ENCODE results near the gene SOX3.

Gene SOX3

GRCh38 chrX:140504371-140505324, at the start of gene SOX3:
Gene SOX3 (minus strand): TSS chrX:140505069. CDS start chrX:140505060, 9 bp downstream.
- no peak within 1 kb of the TSS for H3K4me3 ChIP-seq (ENCODE audit: low read depth, low read length)
- TF ChIP-seq, protein P1, sequence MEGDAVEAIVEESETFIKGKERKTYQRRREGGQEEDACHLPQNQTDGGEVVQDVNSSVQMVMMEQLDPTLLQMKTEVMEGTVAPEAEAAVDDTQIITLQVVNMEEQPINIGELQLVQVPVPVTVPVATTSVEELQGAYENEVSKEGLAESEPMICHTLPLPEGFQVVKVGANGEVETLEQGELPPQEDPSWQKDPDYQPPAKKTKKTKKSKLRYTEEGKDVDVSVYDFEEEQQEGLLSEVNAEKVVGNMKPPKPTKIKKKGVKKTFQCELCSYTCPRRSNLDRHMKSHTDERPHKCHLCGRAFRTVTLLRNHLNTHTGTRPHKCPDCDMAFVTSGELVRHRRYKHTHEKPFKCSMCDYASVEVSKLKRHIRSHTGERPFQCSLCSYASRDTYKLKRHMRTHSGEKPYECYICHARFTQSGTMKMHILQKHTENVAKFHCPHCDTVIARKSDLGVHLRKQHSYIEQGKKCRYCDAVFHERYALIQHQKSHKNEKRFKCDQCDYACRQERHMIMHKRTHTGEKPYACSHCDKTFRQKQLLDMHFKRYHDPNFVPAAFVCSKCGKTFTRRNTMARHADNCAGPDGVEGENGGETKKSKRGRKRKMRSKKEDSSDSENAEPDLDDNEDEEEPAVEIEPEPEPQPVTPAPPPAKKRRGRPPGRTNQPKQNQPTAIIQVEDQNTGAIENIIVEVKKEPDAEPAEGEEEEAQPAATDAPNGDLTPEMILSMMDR (IDR thresholded peaks at IDR 0.05; ENCODE audit: low read depth, low read length, missing control alignments) = no peak
- no peak for DNase-seq (ENCODE audit: low read depth)

DNA sequence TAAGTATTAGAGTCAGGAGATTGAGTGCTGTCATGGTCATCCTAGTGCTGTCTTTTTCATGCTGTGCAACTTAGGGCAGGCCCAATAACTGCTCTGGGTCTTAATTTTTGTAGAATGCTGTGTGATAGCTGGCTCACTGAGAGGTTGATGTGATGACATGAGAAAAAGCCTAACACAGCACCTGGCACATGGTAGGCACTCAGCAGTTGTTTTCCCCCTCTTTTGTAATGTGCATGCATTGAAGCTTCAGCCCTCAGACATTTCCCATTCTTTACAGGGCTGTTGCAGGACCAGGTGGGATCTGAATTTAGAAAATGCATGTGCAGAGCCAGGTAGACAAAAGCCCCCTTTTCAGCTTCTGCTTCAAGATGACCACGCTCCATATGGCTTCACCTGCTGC, 44.1 kb upstream of the SOX3 start:
- H3K4me3 ChIP-seq (ENCODE audit: low read depth, low read length) = no peak overlapping the region
- TF ChIP-seq, protein P1 (IDR thresholded peaks at IDR 0.05; ENCODE audit: low read depth, low read length, missing control alignments) = no peak
- no peak for DNase-seq (ENCODE audit: low read depth)

- no peak overlapping the region for H3K4me3 ChIP-seq (ENCODE audit: low read depth, low read length)
- TF ChIP-seq, protein P1 (IDR thresholded peaks at IDR 0.05; ENCODE audit: low read depth, low read length, missing control alignments) = no peak
- DNase-seq (ENCODE audit: low read depth) = no peak
Measured at GRCh38 chrX:140526171-140526570, 21.3 kb upstream of the SOX3 start.

DNA sequence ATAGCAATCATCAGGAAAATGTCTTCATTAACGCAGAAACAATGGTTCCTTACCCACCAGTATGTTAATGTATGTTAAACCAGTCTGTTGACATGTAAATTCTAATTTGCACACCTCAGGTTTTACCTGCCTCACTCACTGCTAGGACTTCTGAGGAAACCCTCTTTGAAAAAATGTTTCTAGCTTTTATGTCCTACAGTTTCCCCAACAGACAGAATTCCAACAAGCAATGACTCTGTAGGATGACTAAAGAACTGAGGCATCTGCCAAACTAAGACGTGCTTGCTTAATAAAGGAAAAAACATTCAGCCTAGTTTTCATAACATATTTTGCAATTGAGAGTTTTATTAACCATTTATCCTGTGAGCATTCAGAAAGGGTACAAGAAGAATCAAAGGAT, 20.6 kb upstream of the SOX3 start:
- no peak overlapping the region for H3K4me3 ChIP-seq (ENCODE audit: low read depth, low read length)
- TF ChIP-seq, protein P1 (IDR thresholded peaks at IDR 0.05; ENCODE audit: low read depth, low read length, missing control alignments) = no peak
- DNase-seq (ENCODE audit: low read depth) = no peak

DNA sequence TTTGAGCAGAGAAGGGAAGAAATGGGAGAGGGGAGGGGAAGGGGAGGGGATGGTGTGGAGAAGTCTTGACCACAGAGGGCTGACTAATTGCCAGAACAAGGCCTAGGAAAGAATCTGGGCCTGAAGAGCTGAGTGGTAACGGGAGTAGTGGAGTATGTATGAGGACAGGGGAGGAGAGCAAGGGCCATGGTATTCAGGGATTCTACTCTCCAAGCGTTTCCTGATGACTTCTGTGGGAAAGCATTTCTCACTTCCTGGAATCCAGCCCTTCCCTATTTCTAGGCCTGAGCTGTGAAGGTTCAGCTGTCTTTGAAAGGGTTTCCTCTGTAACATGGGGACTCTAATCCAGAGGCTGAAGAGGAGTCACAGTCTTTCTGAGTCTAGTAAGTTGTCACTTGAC, 19.7 kb upstream of the SOX3 start:
- TF ChIP-seq, protein P1 (IDR thresholded peaks at IDR 0.05; ENCODE audit: low read depth, low read length, missing control alignments) = no peak
- DNase-seq (ENCODE audit: low read depth) = no peak
- no peak overlapping the region for H3K4me3 ChIP-seq (ENCODE audit: low read depth, low read length)

- TF ChIP-seq, protein P1 (IDR thresholded peaks at IDR 0.05; ENCODE audit: low read depth, low read length, missing control alignments) = no peak
- DNase-seq (ENCODE audit: low read depth) = no peak
- H3K4me3 ChIP-seq (ENCODE audit: low read depth, low read length) = no peak overlapping the region
Measured at GRCh38 chrX:140521393-140521792, 16.5 kb upstream of the SOX3 start.
